ENCODE data around the gene RRP8. TPM values are rescaled to one million over a fixed set of nuclear protein-coding genes. Genes with fewer than 3 reads are reported as not detected.

The RRP8 gene
- total RNA-seq (2012; rRNA removed) = 10.4 and 13.5 TPM in 2 replicates

DNA sequence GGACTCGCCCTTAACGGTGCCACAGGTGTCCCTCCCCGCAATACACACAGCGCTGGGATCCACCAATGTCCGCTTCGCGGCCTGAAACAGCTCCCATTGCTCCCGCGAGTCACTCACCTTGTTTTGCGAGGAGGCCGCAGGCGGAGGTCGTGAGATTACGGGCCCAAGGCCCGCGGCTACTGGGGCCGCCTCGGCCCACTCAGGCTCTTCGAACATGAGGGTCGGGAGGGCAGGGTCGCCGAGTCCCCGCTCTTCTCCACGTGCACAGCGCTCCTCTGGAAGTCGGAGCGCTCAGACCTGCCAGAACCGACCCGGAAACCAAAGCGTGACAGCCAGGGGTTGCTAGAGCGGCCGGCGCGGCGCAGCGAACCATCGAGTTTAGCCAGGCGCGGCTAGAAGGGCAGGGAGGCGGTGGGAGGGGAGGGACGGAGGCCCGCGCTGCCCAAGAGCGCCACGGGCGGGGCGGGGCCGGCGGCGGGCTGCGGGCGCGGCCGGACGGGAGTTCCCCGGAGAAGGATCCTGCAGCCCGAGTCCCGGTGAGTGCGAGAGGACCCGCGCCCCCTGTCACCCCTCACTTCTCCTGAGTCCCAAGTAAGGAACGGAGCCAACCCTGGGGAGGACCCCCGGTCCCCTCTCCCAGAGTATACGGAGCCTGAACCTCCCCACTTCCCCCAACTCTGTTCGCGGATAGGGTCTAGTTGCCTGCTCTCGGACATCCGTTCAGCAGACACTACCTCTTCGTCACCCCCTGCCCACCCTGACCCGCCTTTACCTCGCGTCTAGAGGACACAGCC lies at the start of gene RRP8, which contains the start of gene ILK:
Gene RRP8, minus strand, starts transcription at position 330 of the 794 bp plus-strand sequence. Its CDS starts 114 bp downstream, at position 216.
Gene ILK, plus strand, starts transcription at position 488 of the 794 bp plus-strand sequence. CDS start 498 bp downstream, outside the sequence.
- peaks cover 42% of the 10 kb centered on the region for H3K4me1 ChIP-seq (ENCODE audit: control insufficient read depth, insufficient read depth, low read length)
- no peaks in the 10 kb centered on the region for H3K27me3 ChIP-seq (ENCODE audit: control insufficient read depth, insufficient read depth, low read length)
- peaks cover 40% of the 10 kb centered on the region for H3K36me3 ChIP-seq (ENCODE audit: insufficient read depth, low read length)
- peak within 1 kb of the TSS; percentile 89 for H3K4me3 ChIP-seq (ENCODE audit: low read length)
- peak within 1 kb of the TSS; percentile 92 for H3K4me2 ChIP-seq (ENCODE audit: low read length)
- H3K9me3 ChIP-seq (replicated peaks; ENCODE audit: low read length) = no peaks in the 10 kb centered on the region
- H3K9ac ChIP-seq (ENCODE audit: low read depth, low read length) = peak within 1 kb of the TSS; percentile 94

DNA sequence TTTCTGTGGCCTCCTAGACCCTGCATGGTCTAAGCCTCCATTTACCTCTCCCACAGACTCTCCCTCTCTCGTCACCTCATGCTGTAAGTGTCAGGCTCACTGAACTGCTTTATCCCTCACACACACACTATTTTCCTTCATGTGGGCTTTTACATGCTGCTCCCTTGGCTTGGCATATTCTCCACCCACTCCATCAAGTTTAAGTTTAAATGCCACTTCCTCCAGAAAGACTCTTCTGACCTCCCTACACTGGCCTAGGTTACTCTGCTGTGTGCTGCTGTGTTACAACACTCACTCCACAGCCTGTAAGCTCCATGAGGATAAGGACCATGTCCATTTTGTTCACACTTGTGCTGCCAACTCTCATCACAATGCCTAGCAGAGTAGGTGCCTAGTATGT lies 49.7 kb upstream of the RRP8 start:
- Histone ChIP-seq H3K36me3 (ENCODE audit: insufficient read depth, low read length) (no peaks in the 10 kb centered on the region), H3K4me3 (ENCODE audit: low read length) (no peak overlapping the region), H3K4me2 (ENCODE audit: low read length) (no peak overlapping the region), H3K27me3 (ENCODE audit: control insufficient read depth, insufficient read depth, low read length) (peaks cover 90% of the 10 kb centered on the region), H3K9me3 (replicated peaks; ENCODE audit: low read length) (no peaks in the 10 kb centered on the region), H3K9ac (ENCODE audit: low read depth, low read length) (no peak overlapping the region), H3K4me1 (ENCODE audit: control insufficient read depth, insufficient read depth, low read length) (peaks cover 3% of the 10 kb centered on the region)

DNA sequence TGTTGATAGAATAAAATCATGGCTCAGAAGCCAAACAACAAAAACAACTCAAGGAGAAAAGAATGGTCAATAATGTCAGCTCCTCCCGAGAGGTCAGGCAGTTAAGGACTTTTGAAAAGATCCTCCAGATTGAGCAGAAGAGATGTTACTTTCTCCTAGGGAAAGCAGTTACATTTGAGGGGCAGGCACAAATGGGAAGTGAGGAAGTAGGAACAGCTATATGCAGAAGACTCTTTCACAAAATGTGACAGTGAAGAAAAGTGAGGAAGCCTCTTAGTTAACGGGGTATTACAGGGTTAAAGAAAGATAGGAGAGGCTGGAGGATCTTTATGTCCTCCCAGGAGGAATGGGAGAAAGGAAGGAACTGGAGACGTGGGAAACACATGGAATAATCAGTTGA lies 48.8 kb upstream of the RRP8 start:
- Histone ChIP-seq H3K9ac (ENCODE audit: low read depth, low read length) (no peak overlapping the region), H3K4me2 (ENCODE audit: low read length) (no peak overlapping the region), H3K36me3 (ENCODE audit: insufficient read depth, low read length) (no peaks in the 10 kb centered on the region), H3K4me3 (ENCODE audit: low read length) (no peak overlapping the region), H3K27me3 (ENCODE audit: control insufficient read depth, insufficient read depth, low read length) (peaks cover 88% of the 10 kb centered on the region), H3K4me1 (ENCODE audit: control insufficient read depth, insufficient read depth, low read length) (peaks cover 7% of the 10 kb centered on the region), H3K9me3 (replicated peaks; ENCODE audit: low read length) (no peaks in the 10 kb centered on the region)

DNA sequence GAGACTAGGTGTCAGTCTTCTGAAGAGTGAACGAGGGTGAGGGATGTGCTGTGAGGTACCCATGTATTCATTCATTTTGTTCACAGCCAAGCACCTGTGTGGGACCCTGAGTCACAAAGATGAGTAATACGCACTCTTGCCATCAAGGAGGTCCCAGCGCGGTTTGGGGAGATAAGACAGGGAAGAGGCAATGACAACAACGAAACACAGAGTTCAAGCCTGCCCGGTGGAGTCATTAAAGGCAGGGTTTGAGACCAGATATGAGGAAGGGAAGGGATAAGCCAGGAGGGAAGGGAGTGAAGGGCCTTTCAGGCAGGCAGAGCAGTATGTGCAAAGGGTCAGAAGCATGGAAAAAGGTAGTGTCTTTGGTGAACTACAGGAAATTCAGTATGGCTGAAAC lies 47.6 kb upstream of the RRP8 start:
- Histone ChIP-seq H3K36me3 (ENCODE audit: insufficient read depth, low read length) (no peaks in the 10 kb centered on the region), H3K27me3 (ENCODE audit: control insufficient read depth, insufficient read depth, low read length) (peaks cover 76% of the 10 kb centered on the region), H3K9me3 (replicated peaks; ENCODE audit: low read length) (no peaks in the 10 kb centered on the region), H3K4me3 (ENCODE audit: low read length) (no peak overlapping the region), H3K4me1 (ENCODE audit: control insufficient read depth, insufficient read depth, low read length) (peaks cover 19% of the 10 kb centered on the region), H3K9ac (ENCODE audit: low read depth, low read length) (no peak overlapping the region), H3K4me2 (ENCODE audit: low read length) (no peak overlapping the region)

DNA sequence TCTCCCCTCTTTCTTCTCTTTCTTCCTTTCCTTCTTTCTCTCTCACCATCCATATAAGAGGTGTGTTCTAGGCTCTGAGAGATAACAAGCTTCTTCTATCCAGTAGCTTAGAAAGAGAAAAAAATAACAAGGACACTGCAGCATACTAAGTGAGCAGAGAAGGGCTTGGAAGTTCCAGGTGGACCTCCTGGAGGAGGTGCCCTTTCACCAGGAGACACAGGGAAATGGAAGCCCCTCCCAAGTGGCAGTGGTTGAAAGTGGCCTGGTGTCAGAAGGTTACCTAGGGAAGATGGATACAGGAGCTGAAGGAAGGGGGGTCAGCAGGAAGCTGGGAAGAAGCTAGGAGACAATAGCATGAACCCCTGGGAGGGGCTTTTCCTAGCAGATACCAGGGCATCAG lies 46.7 kb upstream of the RRP8 start:
- Histone ChIP-seq H3K27me3 (ENCODE audit: control insufficient read depth, insufficient read depth, low read length) (peaks cover 76% of the 10 kb centered on the region), H3K36me3 (ENCODE audit: insufficient read depth, low read length) (no peaks in the 10 kb centered on the region), H3K4me2 (ENCODE audit: low read length) (no peak overlapping the region), H3K9ac (ENCODE audit: low read depth, low read length) (no peak overlapping the region), H3K4me3 (ENCODE audit: low read length) (no peak overlapping the region), H3K9me3 (replicated peaks; ENCODE audit: low read length) (no peaks in the 10 kb centered on the region), H3K4me1 (ENCODE audit: control insufficient read depth, insufficient read depth, low read length) (peaks cover 24% of the 10 kb centered on the region)

DNA sequence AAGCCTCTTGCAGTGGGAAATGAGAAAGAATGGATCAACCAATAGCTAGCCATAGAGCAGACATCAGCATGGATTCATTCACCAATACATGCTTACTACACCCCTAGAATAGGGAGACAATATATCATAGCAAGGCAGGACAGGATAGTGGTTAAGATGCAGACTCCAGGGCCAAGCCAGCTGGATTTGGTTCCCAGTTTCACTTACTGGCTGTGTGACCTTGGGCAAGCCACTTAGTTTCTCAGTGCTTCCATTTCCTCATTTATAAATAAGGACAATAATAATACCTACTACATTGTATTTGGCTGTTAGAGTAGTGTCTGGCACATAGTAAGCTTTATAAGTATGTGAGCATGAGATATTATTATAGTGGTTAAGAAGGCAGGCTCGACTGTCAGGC lies 45.1 kb upstream of the RRP8 start:
- Histone ChIP-seq H3K36me3 (ENCODE audit: insufficient read depth, low read length) (no peaks in the 10 kb centered on the region), H3K4me1 (ENCODE audit: control insufficient read depth, insufficient read depth, low read length) (peaks cover 20% of the 10 kb centered on the region), H3K4me2 (ENCODE audit: low read length) (no peak overlapping the region), H3K4me3 (ENCODE audit: low read length) (no peak overlapping the region), H3K9ac (ENCODE audit: low read depth, low read length) (no peak overlapping the region), H3K9me3 (replicated peaks; ENCODE audit: low read length) (no peaks in the 10 kb centered on the region), H3K27me3 (ENCODE audit: control insufficient read depth, insufficient read depth, low read length) (peaks cover 76% of the 10 kb centered on the region)

DNA sequence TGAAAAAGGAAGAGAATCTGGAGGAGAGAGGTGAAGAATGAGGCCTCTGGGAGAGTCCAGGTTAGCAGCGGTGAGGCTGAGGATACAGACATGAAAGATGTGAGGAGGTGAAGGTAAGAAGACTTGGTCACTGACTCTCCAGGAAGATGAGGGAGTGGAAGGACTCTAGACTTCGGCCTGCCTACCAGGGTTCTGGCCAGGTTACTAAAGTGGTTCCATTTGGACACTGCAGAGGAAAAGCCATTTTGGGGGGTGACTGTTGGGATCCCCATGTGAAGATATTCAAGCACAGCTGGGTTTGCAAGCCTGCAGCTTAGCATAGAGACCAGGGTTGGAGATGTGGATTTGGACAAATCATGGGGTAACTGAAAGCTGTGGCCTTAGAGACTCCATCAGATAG lies 44.4 kb upstream of the RRP8 start:
- no peaks in the 10 kb centered on the region for H3K9me3 ChIP-seq (replicated peaks; ENCODE audit: low read length)
- H3K4me2 ChIP-seq (ENCODE audit: low read length) = no peak overlapping the region
- H3K27me3 ChIP-seq (ENCODE audit: control insufficient read depth, insufficient read depth, low read length) = peaks cover 76% of the 10 kb centered on the region
- H3K4me1 ChIP-seq (ENCODE audit: control insufficient read depth, insufficient read depth, low read length) = peaks cover 20% of the 10 kb centered on the region
- no peak overlapping the region for H3K9ac ChIP-seq (ENCODE audit: low read depth, low read length)
- no peak overlapping the region for H3K4me3 ChIP-seq (ENCODE audit: low read length)
- no peaks in the 10 kb centered on the region for H3K36me3 ChIP-seq (ENCODE audit: insufficient read depth, low read length)

DNA sequence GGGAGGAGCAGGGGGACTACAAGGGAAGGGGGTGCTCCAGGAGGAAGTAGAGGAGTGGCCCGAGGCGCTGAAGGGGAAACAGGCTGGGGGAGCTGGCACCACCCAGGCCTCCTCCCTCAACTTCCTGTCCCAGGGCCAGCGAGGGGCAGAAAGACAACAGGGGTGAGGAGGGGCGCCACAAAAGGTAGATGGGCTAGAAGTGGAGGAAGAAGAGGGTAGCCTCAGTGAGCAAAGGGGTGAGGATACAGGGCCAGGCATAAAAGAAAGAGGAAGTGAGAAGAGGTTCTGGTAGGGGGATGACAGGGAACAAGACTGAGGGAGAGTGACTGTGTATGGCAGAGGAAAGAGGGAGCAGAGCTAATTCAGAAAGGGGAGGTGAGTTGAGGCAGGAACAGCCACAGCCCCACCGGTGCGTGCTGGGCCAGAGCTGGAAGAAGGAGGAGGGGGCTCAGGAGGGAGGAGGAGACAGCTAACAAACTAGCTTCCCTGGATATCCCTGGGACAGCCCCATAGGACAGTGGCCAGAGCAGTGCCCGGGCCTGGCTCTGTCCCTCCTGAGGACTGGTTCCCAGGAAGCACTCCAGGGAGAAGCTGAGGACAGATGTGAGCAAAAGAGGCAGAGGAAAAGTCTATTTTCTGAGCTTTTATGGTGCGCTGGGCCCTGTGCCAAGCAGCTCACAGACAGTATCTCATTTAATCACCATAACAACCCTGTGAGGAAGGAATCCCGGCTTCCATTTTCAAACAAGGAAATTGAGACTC lies 43.7 kb upstream of the RRP8 start:
- H3K4me3 ChIP-seq (ENCODE audit: low read length) = no peak overlapping the region
- peaks cover 20% of the 10 kb centered on the region for H3K4me1 ChIP-seq (ENCODE audit: control insufficient read depth, insufficient read depth, low read length)
- peaks cover 72% of the 10 kb centered on the region for H3K27me3 ChIP-seq (ENCODE audit: control insufficient read depth, insufficient read depth, low read length)
- no peaks in the 10 kb centered on the region for H3K9me3 ChIP-seq (replicated peaks; ENCODE audit: low read length)
- no peaks in the 10 kb centered on the region for H3K36me3 ChIP-seq (ENCODE audit: insufficient read depth, low read length)
- no peak overlapping the region for H3K4me2 ChIP-seq (ENCODE audit: low read length)
- H3K9ac ChIP-seq (ENCODE audit: low read depth, low read length) = no peak overlapping the region

DNA sequence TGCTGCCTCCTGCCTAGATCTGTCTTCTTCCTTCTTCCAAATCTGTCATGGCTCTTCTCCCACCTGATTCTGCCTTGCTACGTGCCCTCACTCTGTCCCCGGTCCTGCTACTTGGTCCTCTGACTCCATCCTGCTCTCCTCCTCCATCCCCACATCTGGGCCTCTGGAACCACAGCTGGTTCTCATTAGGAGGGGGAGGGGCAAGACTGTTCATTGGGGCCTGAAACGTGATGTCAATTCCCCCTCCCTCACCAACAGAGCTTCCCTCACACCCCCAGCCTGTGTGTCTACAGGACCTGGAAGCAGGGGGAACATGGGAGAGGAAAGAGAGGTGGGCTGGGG lies 43.1 kb upstream of the RRP8 start:
- Histone ChIP-seq H3K4me3 (ENCODE audit: low read length) (peak overlapping the region; percentile 1), H3K9me3 (replicated peaks; ENCODE audit: low read length) (no peaks in the 10 kb centered on the region), H3K36me3 (ENCODE audit: insufficient read depth, low read length) (no peaks in the 10 kb centered on the region), H3K9ac (ENCODE audit: low read depth, low read length) (no peak overlapping the region), H3K27me3 (ENCODE audit: control insufficient read depth, insufficient read depth, low read length) (peaks cover 67% of the 10 kb centered on the region), H3K4me2 (ENCODE audit: low read length) (peak overlapping the region; percentile 21), H3K4me1 (ENCODE audit: control insufficient read depth, insufficient read depth, low read length) (peaks cover 20% of the 10 kb centered on the region)

DNA sequence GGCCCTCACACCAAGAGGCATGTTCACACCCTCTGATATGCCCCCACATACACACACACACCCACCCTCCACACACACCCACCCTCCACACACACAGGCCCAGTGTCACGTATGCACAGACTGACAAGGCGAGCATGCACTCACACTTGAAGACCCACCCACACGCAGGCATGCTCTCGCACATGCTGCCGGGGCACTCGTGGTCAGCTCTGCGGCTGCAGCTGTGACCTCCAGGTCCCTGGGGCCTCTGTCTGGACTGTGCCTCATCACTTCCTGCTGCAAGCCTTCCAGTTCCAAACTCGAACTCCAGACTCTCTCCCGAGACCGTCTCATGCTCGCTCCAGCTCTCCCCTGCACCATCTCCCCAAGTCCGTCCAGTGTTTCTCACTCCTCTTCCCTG lies 42.7 kb upstream of the RRP8 start:
- H3K9ac ChIP-seq (ENCODE audit: low read depth, low read length) = no peak overlapping the region
- H3K9me3 ChIP-seq (replicated peaks; ENCODE audit: low read length) = no peaks in the 10 kb centered on the region
- H3K4me2 ChIP-seq (ENCODE audit: low read length) = peak overlapping the region; percentile 21
- H3K27me3 ChIP-seq (ENCODE audit: control insufficient read depth, insufficient read depth, low read length) = peaks cover 64% of the 10 kb centered on the region
- H3K4me3 ChIP-seq (ENCODE audit: low read length) = peak overlapping the region; percentile 1
- H3K4me1 ChIP-seq (ENCODE audit: control insufficient read depth, insufficient read depth, low read length) = peaks cover 20% of the 10 kb centered on the region
- H3K36me3 ChIP-seq (ENCODE audit: insufficient read depth, low read length) = no peaks in the 10 kb centered on the region

DNA sequence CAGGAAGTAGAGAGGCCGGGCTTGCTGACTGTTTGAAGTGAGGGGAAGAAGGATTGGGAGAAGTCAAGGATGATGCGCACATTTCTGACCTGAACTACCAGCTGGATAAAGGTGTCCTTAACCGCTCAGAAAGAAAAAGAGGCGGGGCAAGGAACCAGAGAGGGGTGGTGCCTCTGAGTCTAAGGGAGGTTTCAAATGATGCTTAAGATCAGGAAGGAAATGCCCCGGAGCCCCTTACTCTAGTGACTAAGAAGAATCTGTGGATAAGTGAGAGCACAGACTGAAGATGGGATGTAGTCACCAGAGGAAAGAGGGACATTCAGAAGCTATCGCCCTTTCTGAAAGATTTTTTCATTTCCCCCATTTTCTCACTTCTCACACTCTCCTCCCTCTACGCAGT lies 39.5 kb upstream of the RRP8 start:
- no peak overlapping the region for H3K9ac ChIP-seq (ENCODE audit: low read depth, low read length)
- H3K27me3 ChIP-seq (ENCODE audit: control insufficient read depth, insufficient read depth, low read length) = peaks cover 34% of the 10 kb centered on the region
- H3K4me2 ChIP-seq (ENCODE audit: low read length) = no peak overlapping the region
- H3K4me1 ChIP-seq (ENCODE audit: control insufficient read depth, insufficient read depth, low read length) = peaks cover 26% of the 10 kb centered on the region
- no peak overlapping the region for H3K4me3 ChIP-seq (ENCODE audit: low read length)
- H3K36me3 ChIP-seq (ENCODE audit: insufficient read depth, low read length) = no peaks in the 10 kb centered on the region
- no peaks in the 10 kb centered on the region for H3K9me3 ChIP-seq (replicated peaks; ENCODE audit: low read length)
